ENCODE results near the gene PCCA. TPM values are rescaled to one million over a fixed set of nuclear protein-coding genes. Genes with fewer than 3 reads are reported as not detected.
A peak's percentile ranks its signal among the peaks of the same experiment; 100 is the strongest.

Gene PCCA
- total and polyA plus RNA-seq, 2 of the 13 experiments (the other 11 are each of a cell fraction or from before 2014, with no cell fraction given) = 15.0 to 32.2 TPM

DNA sequence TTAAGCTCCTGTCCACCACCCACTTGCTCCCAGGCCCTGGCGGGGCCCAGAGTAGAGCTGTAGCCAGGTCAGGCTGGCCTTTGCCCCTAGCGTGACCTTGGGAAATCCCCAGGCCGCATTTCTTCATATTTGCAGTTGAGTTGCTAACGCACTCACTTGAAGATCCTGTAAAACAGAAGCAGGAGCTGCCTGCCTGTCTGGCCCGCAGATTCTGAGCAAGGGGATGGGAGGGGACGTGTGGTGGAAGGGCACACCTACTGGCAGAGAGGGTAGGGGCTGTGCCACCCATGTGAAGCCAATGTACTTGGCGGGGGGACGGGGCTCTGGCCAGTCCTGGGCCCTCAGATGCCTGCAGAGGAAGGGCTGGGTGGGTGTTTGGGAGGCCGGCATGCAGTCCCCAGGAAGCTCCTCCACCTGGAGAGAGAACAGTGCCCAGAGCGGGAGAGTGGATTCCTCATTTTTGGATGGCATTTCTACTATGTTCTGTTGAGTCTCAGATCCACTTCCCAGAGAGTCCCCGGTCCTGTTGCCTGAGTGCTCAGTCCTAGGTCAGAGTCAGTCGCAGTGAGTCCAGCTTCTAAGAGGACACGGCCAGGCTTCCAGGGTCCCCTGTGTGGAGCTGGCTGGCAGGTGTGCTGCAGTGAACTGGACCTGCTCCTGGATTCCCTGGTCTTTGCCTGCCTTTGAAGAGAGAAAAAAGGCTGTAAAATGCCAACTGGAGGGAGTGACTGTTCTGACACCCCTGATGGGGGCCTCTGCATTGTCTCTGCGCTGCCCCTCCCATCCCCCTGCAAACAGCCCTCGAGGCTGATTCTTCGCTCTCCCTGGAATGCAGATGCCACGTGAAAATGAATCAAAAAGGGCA, 436.8 kb downstream of the PCCA start (continued):
- TF ChIP-seq PRDM4 (CRISPR knock-in tag; IDR thresholded peaks at IDR 0.05; ENCODE audit: borderline replicate concordance) = no peak
- no peak for TF ChIP-seq HNRNPLL (IDR thresholded peaks at IDR 0.05; ENCODE audit: low read depth, low read length, poor library complexity, severe bottlenecking)
- TF ChIP-seq ZNF10 (CRISPR knock-in tag; IDR thresholded peaks at IDR 0.05; ENCODE audit: borderline replicate concordance, low read depth) = no peak
- no peak for TF ChIP-seq HMGXB3 (CRISPR knock-in tag; IDR thresholded peaks at IDR 0.05; ENCODE audit: borderline replicate concordance)
- no peak for TF ChIP-seq MAF1 (CRISPR knock-in tag; IDR thresholded peaks at IDR 0.05; ENCODE audit: borderline replicate concordance)
- no peak for TF ChIP-seq ZSCAN9 (CRISPR knock-in tag; IDR thresholded peaks at IDR 0.05; ENCODE audit: borderline replicate concordance)
- no peak for TF ChIP-seq IRF1 (CRISPR knock-in tag; IDR thresholded peaks at IDR 0.05; ENCODE audit: low read depth)
- 0 out of 2 replicates have a peak, but pooled peaks have one; percentile 47 for TF ChIP-seq SRY (CRISPR knock-in tag; IDR thresholded peaks at IDR 0.05)
- no peak for TF ChIP-seq AGO1 (IDR thresholded peaks at IDR 0.05; ENCODE audit: low read depth, low read length, poor library complexity, severe bottlenecking)
- TF ChIP-seq, protein P1, sequence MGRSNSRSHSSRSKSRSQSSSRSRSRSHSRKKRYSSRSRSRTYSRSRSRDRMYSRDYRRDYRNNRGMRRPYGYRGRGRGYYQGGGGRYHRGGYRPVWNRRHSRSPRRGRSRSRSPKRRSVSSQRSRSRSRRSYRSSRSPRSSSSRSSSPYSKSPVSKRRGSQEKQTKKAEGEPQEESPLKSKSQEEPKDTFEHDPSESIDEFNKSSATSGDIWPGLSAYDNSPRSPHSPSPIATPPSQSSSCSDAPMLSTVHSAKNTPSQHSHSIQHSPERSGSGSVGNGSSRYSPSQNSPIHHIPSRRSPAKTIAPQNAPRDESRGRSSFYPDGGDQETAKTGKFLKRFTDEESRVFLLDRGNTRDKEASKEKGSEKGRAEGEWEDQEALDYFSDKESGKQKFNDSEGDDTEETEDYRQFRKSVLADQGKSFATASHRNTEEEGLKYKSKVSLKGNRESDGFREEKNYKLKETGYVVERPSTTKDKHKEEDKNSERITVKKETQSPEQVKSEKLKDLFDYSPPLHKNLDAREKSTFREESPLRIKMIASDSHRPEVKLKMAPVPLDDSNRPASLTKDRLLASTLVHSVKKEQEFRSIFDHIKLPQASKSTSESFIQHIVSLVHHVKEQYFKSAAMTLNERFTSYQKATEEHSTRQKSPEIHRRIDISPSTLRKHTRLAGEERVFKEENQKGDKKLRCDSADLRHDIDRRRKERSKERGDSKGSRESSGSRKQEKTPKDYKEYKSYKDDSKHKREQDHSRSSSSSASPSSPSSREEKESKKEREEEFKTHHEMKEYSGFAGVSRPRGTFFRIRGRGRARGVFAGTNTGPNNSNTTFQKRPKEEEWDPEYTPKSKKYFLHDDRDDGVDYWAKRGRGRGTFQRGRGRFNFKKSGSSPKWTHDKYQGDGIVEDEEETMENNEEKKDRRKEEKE (IDR thresholded peaks at IDR 0.05) = no peak
- TF ChIP-seq CHCHD3 (CRISPR knock-in tag; IDR thresholded peaks at IDR 0.05) = no peak
- TF ChIP-seq, protein P2, sequence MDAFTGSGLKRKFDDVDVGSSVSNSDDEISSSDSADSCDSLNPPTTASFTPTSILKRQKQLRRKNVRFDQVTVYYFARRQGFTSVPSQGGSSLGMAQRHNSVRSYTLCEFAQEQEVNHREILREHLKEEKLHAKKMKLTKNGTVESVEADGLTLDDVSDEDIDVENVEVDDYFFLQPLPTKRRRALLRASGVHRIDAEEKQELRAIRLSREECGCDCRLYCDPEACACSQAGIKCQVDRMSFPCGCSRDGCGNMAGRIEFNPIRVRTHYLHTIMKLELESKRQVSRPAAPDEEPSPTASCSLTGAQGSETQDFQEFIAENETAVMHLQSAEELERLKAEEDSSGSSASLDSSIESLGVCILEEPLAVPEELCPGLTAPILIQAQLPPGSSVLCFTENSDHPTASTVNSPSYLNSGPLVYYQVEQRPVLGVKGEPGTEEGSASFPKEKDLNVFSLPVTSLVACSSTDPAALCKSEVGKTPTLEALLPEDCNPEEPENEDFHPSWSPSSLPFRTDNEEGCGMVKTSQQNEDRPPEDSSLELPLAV (CRISPR knock-in tag; conservative IDR thresholded peaks at IDR 0.05; ENCODE audit: low read depth) = no peak
- TF ChIP-seq, protein P3, sequence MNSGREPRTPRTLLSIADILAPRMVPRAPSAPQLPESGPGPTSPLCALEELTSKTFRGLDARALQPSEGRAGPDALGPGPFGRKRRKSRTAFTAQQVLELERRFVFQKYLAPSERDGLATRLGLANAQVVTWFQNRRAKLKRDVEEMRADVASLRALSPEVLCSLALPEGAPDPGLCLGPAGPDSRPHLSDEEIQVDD (CRISPR knock-in tag; IDR thresholded peaks at IDR 0.05; ENCODE audit: borderline replicate concordance) = no peak
- TF ChIP-seq KLF16 (CRISPR knock-in tag; IDR thresholded peaks at IDR 0.05) = peak in 1 of 2 experiments; percentile 58; a peak in 1 of 4 replicates
